GM18499 (cell line): Measurements from ENCODE around the gene STAB1.

Experiments used
- ATAC-seq: cut with Tn5 transposase; IDR thresholded peaks from one replicate; pipeline ENCODE4 v1.9.1; 2021; ENCODE audit warnings: moderate number of reproducible peaks; ENCODE audit not compliant: insufficient read depth, unreplicated experiment

STAB1 gene

DNA sequence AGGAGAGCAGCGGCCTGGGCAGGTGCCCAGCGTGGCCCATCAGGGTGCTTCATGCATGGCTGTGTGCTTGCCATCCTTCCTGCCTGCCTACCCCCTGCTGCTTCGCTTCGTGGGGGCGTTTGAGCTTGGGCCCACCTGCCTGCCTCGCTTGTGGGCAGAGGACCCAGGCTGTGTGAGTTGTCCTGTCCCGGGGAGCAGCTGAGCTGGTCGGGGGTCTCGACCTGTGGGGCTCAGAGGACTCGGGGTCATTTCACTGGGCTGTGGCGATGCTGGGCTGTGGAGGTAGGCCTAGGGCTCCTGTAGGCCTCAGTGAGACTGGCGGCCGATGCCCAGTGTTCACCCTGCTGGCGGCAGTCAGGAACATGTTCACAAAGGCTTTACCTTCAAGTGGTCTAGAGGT is 12.1 kb upstream of the STAB1 start:
- ATAC-seq = no peak

GRCh38 chr3:52483577-52484381 is 11.4 kb upstream of the STAB1 start:
- ATAC-seq = no peak

- ATAC-seq = no peak
Measured at GRCh38 chr3:52484680-52485461, 10.3 kb upstream of the STAB1 start.

GRCh38 chr3:52487050-52487787 is 7.9 kb upstream of the STAB1 start:
- ATAC-seq = no peak

DNA sequence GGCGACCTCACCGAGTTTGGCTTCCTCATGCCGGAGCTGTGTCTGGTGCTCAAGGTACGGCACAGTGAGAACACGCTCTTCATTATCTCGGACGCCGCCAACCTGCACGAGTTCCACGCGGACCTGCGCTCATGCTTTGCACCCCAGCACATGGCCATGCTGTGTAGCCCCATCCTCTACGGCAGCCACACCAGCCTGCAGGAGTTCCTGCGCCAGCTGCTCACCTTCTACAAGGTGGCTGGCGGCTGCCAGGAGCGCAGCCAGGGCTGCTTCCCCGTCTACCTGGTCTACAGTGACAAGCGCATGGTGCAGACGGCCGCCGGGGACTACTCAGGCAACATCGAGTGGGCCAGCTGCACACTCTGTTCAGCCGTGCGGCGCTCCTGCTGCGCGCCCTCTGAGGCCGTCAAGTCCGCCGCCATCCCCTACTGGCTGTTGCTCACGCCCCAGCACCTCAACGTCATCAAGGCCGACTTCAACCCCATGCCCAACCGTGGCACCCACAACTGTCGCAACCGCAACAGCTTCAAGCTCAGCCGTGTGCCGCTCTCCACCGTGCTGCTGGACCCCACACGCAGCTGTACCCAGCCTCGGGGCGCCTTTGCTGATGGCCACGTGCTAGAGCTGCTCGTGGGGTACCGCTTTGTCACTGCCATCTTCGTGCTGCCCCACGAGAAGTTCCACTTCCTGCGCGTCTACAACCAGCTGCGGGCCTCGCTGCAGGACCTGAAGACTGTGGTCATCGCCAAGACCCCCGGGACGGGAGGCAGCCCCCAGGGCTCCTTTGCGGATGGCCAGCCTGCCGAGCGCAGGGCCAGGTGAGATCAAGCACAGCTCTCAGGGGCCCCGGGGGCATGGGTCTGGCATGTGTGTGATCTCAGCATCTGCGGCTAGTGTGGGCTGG is 7.1 kb upstream of the STAB1 start:
- no peak for ATAC-seq

DNA sequence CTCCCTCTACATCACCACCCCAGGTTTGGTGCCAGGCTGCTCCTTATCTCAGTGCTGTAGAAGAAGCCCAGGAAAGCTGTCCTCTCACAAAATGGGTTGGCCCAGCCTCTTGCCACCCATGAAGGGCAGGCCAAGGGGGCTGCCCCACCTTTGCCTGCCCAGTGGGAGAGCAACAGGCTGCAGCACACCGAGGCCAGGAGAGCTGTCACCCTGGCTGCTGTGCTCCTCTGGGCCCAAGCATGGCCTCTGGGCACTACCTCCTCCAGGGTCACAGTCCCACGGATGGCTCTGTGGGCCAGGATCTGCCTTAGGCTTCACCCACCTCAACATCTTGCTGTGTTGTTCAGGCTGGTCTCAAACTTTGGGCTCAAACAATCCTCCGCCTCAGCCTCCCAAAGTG is 6.4 kb upstream of the STAB1 start:
- ATAC-seq = no peak

- ATAC-seq = no peak
Measured at GRCh38 chr3:52489453-52489852, 5.7 kb upstream of the STAB1 start.

DNA sequence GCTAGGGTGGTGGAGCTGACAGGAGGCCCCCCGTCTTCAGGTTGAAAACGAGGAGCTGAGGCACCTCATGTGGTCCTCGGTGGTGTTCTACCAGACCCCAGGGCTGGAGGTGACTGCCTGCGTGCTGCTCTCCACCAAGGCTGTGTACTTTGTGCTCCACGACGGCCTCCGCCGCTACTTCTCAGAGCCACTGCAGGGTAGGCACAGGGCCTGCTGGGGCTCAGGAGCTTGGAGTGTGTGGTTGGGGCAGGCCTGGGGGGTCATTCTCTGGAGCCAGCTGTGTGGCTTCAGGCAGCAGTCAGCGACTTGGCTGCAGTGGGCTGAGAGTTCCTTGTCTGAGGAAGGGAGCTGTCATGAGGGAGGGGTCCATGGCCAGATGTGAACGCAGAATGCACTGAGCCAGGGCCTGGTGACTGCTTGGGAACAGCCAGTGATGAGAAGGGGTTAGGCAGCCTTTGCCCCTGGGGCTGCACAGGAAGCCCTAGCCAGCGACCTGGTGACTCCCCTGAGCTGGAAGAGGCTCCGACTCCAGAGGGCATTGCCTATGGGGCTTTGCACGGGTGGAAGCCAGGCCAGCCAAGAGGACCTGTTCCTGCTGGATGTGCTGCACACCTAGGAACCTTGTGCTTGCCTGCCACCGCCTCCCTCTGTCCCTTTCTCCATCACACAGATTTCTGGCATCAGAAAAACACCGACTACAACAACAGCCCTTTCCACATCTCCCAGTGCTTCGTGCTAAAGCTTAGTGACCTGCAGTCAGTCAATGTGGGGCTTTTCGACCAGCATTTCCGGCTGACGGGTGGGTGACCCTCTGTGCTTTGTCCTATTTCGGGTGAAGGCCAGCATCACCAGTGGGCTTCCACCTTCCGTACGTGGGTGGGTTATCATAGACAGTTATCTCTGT is 4.9 kb upstream of the STAB1 start:
- no peak for ATAC-seq

- ATAC-seq = no peak
Measured at GRCh38 chr3:52490939-52491526, 4.1 kb upstream of the STAB1 start.

GRCh38 chr3:52492059-52492458 is 3.1 kb upstream of the STAB1 start:
- ATAC-seq = no peak

GRCh38 chr3:52493232-52494017 is 1.7 kb upstream of the STAB1 start:
- no peak for ATAC-seq

GRCh38 chr3:52494445-52494844 is 693 bp upstream of the STAB1 start:
- ATAC-seq = no peak

GRCh38 chr3:52495777-52496602 is 852 bp downstream of the STAB1 start:
- ATAC-seq = no peak

- ATAC-seq = no peak
Measured at GRCh38 chr3:52498137-52499054, 3.3 kb downstream of the STAB1 start.

DNA sequence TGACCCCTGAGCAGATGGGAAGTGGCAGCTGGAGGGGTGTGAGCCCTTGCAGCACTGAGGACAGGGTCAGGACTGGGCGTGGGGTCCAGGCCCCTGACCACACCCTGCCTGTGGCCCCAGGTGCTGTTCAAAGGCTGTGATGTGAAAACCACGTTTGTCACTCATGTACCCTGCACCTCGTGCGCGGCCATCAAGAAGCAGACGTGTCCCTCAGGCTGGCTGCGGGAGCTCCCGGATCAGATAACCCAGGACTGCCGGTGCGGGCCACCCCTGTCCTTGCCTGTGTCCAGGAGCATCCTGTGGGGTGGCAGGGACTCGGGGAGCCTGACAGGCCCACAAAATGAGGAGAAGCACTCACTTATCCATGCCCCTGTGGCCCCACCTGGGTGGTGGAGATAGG is 5.9 kb downstream of the STAB1 start:
- ATAC-seq = no peak

DNA sequence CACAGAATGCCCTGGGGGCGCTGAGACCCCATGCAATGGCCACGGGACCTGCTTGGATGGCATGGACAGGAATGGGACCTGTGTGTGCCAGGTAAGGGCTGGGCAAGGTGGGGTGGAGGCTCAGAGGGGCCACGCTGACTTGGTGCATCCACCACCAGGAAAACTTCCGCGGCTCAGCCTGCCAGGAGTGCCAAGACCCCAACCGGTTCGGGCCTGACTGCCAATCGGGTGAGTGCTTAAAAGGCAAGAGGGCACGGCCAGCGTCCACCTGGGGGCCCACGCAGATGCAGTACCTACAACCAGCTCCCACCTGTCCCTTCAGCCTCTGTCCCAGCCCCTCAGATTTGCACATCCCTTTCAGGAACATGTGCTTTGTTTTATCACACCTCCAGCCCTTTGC is 6.9 kb downstream of the STAB1 start:
- ATAC-seq = no peak
